NOMO-1 (cell line): ENCODE results near the gene CCDC18.
"Not testable (repeated sequence)": the region's sequence is repeated elsewhere in the genome, so short reads cannot be mapped to it uniquely, and the experiment has no call there.

ENCODE experiments used
- DNase-seq, 2 experiments: peaks; one replicate each; lab custom pipeline; 2025; ENCODE audit not compliant: unreplicated experiment in 2 of 2; lab: John Stamatoyannopoulos, UW

The CCDC18 gene

GRCh38 chr1:93180723-93181613 lies at the start of gene CCDC18:
CCDC18 (plus strand) TSS chr1:93180724; CDS start chr1:93183362, 2,638 bp downstream.
- DNase-seq: peak; percentile 45 to 66

- no peak for DNase-seq
These were observed 47.9 kb upstream of the CCDC18 start for GRCh38 chr1:93132638-93133037.

GRCh38 chr1:93136445-93136844 lies 44.1 kb upstream of the CCDC18 start:
- DNase-seq: no peak

GRCh38 chr1:93137604-93138292 lies 42.8 kb upstream of the CCDC18 start:
- DNase-seq: no peak

- DNase-seq: no peak
These were observed 40.4 kb upstream of the CCDC18 start for GRCh38 chr1:93140106-93140505.

- no peak for DNase-seq
These were observed 38.4 kb upstream of the CCDC18 start for GRCh38 chr1:93142161-93142560.

- DNase-seq: no peak
These were observed 37.4 kb upstream of the CCDC18 start for GRCh38 chr1:93143136-93143535.

GRCh38 chr1:93143769-93144168 lies 36.8 kb upstream of the CCDC18 start:
- no peak for DNase-seq

- DNase-seq: no peak
These were observed 32.5 kb upstream of the CCDC18 start for GRCh38 chr1:93148001-93148400.

GRCh38 chr1:93150729-93151128 lies 29.8 kb upstream of the CCDC18 start:
- DNase-seq: no peak

GRCh38 chr1:93151474-93151873 lies 29.1 kb upstream of the CCDC18 start:
- DNase-seq: no peak

GRCh38 chr1:93152835-93153234 lies 27.7 kb upstream of the CCDC18 start:
- DNase-seq: no peak

- no peak for DNase-seq
These were observed 25.6 kb upstream of the CCDC18 start for GRCh38 chr1:93154898-93155297.

- DNase-seq: no peak
These were observed 25.2 kb upstream of the CCDC18 start for GRCh38 chr1:93155335-93155734.

- peak in 1 of 2 experiments; percentile 28 for DNase-seq
These were observed 21.2 kb upstream of the CCDC18 start for GRCh38 chr1:93159337-93159736.

- DNase-seq: not testable (repeated sequence)
These were observed 17.2 kb upstream of the CCDC18 start for GRCh38 chr1:93163314-93163713.

- DNase-seq: no peak
These were observed 15.7 kb upstream of the CCDC18 start for GRCh38 chr1:93164816-93165215.

GRCh38 chr1:93165895-93166294 lies 14.6 kb upstream of the CCDC18 start:
- DNase-seq: not testable (repeated sequence)

- DNase-seq: no peak
These were observed 13.5 kb upstream of the CCDC18 start for GRCh38 chr1:93167006-93167405.

GRCh38 chr1:93170141-93170678 lies 10.3 kb upstream of the CCDC18 start:
- not testable (repeated sequence) for DNase-seq

- DNase-seq: no peak
These were observed 8.9 kb upstream of the CCDC18 start for GRCh38 chr1:93171549-93172034.
